Omental fat pad (tissue), 4 donors: ENCODE measurements around the gene SCD. TPM values are rescaled to one million over a fixed set of nuclear protein-coding genes. Genes with fewer than 3 reads are reported as not detected.
A peak's percentile ranks its signal among the peaks of the same experiment; 100 is the strongest.

Source experiments
- ATAC-seq: fragments of 150-250 bp; one replicate; pipeline ENCODE4 v1.9.1; 2016; ENCODE audit warnings: mild to moderate bottlenecking, moderate library complexity; ENCODE audit not compliant: low FRiP score
- DNase-seq: peaks from one replicate; pipeline ENCODE4 v3.0.0-alpha.2; 2019; ENCODE audit warnings: low spot score
- total RNA-seq, 4 donors: library from RNA; depleted of rRNA; stranded (reverse); fragments of >200 nt; gene quantifications; one replicate each; pipeline ENCODE4 v1.1.0, GENCODE V29; 2016
- TF ChIP-seq, protein P1 (sequence below), 3 donors: fragments of 450-650 bp; IDR thresholded peaks; one replicate each; pipeline ENCODE4 v1.5.1; 2016 to 2017; ENCODE audit warnings: antibody characterized with exemption in 3 of 3, mild to moderate bottlenecking in 3 of 3, moderate library complexity in 2 of 3

SCD gene
- total RNA-seq, 4 donors from 2014 or later = 258 to 1,217 (median 417) TPM

DNA sequence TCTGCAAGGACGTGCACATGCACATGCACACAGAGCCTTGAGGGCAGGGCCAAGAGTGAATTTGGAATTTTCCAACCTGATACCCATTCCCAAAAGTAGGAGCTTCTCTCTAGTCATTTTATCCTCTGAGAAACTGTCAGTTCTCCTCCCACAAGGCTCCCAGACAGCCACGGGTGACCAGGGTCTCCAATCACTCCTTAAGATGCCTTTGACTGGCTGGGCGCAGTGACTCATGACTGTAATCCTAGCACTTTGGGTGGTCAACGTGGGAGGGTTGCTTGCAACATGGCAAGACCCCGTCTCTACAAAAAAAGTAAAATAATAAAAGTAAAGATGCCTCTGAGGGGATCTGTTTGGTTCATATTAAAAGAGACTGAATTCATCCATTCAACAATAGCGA is 13.2 kb downstream of the SCD start:
- TF ChIP-seq, protein P1, sequence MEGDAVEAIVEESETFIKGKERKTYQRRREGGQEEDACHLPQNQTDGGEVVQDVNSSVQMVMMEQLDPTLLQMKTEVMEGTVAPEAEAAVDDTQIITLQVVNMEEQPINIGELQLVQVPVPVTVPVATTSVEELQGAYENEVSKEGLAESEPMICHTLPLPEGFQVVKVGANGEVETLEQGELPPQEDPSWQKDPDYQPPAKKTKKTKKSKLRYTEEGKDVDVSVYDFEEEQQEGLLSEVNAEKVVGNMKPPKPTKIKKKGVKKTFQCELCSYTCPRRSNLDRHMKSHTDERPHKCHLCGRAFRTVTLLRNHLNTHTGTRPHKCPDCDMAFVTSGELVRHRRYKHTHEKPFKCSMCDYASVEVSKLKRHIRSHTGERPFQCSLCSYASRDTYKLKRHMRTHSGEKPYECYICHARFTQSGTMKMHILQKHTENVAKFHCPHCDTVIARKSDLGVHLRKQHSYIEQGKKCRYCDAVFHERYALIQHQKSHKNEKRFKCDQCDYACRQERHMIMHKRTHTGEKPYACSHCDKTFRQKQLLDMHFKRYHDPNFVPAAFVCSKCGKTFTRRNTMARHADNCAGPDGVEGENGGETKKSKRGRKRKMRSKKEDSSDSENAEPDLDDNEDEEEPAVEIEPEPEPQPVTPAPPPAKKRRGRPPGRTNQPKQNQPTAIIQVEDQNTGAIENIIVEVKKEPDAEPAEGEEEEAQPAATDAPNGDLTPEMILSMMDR (IDR thresholded peaks at IDR 0.05) = no peak
- DNase-seq = no peak
- no peak for ATAC-seq

DNA sequence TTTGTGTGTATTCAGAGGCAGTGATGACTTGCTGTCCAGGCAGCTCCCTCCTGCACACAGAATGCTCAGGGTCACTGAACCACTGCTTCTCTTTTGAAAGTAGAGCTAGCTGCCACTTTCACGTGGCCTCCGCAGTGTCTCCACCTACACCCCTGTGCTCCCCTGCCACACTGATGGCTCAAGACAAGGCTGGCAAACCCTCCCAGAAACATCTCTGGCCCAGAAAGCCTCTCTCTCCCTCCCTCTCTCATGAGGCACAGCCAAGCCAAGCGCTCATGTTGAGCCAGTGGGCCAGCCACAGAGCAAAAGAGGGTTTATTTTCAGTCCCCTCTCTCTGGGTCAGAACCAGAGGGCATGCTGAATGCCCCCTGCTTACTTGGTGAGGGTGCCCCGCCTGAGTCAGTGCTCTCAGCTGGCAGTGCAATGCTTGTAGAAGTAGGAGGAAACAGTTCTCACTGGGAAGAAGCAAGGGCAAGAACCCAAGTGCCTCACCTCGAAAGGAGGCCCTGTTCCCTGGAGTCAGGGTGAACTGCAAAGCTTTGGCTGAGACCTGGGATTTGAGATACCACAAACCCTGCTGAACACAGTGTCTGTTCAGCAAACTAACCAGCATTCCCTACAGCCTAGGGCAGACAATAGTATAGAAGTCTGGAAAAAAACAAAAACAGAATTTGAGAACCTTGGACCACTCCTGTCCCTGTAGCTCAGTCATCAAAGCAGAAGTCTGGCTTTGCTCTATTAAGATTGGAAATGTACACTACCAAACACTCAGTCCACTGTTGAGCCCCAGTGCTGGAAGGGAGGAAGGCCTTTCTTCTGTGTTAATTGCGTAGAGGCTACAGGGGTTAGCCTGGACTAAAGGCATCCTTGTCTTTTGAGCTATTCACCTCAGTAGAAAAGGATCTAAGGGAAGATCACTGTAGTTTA is 15.8 kb downstream of the SCD start:
- ATAC-seq = no peak
- TF ChIP-seq, protein P1 (IDR thresholded peaks at IDR 0.05) = no peak
- no peak for DNase-seq

DNA sequence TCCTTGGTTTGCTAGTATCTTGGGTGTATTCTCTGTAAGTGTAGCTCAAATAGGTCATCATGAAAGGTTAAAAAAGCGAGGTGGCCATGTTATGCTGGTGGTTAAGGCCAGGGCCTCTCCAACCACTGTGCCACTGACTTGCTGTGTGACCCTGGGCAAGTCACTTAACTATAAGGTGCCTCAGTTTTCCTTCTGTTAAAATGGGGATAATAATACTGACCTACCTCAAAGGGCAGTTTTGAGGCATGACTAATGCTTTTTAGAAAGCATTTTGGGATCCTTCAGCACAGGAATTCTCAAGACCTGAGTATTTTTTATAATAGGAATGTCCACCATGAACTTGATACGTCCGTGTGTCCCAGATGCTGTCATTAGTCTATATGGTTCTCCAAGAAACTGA is 17.1 kb downstream of the SCD start:
- TF ChIP-seq, protein P1 (IDR thresholded peaks at IDR 0.05) = no peak
- ATAC-seq (no peak), DNase-seq (no peak)

DNA sequence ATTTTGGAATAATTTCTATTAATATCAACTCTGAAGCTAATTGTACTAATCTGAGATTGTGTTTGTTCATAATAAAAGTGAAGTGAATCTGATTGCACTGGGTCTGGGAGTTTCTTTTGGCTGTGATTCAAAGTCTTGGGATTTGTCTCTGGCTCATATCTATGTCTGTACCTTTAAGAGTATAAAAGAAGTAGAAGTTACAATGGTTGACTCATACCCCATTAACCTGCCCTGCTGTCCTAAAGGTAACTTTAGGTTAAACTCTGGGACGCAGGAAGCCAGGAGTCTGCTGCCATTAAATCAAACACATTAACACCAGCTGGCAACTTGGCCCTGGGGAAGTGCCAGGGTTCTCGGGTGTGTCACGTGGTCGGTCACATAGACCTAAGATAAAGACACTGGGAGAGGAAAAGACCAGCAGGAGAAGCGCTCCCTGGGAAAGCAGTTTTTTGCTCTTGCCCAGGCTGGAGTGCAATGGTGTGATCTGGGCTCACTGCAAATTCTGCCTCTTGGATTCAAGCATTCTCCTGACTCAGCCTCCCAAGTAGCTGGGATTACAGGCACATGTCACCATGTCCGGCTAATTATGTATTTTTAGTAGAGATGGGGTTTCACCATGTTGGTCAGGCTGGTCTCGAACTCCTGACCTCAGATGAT is 17.8 kb downstream of the SCD start:
- DNase-seq = no peak
- peak; percentile 73 for ATAC-seq
- TF ChIP-seq, protein P1 (IDR thresholded peaks at IDR 0.05) = no peak

GRCh38 chr10:100368721-100369120 is 21.7 kb downstream of the SCD start:
- TF ChIP-seq, protein P1 (IDR thresholded peaks at IDR 0.05) = no peak
- no peak for DNase-seq
- no peak for ATAC-seq

GRCh38 chr10:100370714-100371481 is 23.9 kb downstream of the SCD start:
- TF ChIP-seq, protein P1 (IDR thresholded peaks at IDR 0.05) = no peak
- ATAC-seq (no peak), DNase-seq (peak; percentile 35)
